T-helper 17 cell (primary cell): ENCODE measurements around the gene VWC2L. TPM values are rescaled to one million over a fixed set of nuclear protein-coding genes. Genes with fewer than 3 reads are reported as not detected.

ENCODE experiments used
- ATAC-seq: fragments of 150-1000 bp; cut with Tn5 transposase; 2 replicates; pipeline ENCODE4 v1.10.0; 2021; ENCODE audit warnings: mild to moderate bottlenecking, moderate library complexity
- DNase-seq, 3 donors: peaks; one replicate each; pipeline versions ENCODE4 v3.0.0 to v3.0.0-alpha.2; 2020 to 2021
- H3K9me3 ChIP-seq: one replicate; pipeline ENCODE4 v1.7.0; 2013; ENCODE audit warnings: low read length, mild to moderate bottlenecking; ENCODE audit not compliant: control insufficient read depth, poor library complexity, severe bottlenecking
- H3K27ac Mint-ChIP-seq: one replicate; pipeline ENCODE4 v1.8.0; 2022; ENCODE audit warnings: mild to moderate bottlenecking, moderate library complexity, mixed read lengths
- H3K27me3 Mint-ChIP-seq: one replicate; pipeline ENCODE4 v1.8.0; 2022; ENCODE audit warnings: mixed read lengths
- H3K36me3 Mint-ChIP-seq: one replicate; pipeline ENCODE4 v1.8.0; 2022; ENCODE audit warnings: low read depth, mixed read lengths
- H3K4me1 Mint-ChIP-seq: one replicate; pipeline ENCODE4 v1.8.0; 2022; ENCODE audit warnings: mild to moderate bottlenecking, mixed read lengths
- H3K4me3 Mint-ChIP-seq: one replicate; pipeline ENCODE4 v1.8.0; 2022; ENCODE audit warnings: mild to moderate bottlenecking, moderate library complexity, mixed read lengths
- total RNA-seq, 4 donors: library from RNA in 2 of 4; stranded (reverse) in 2 of 4; gene quantifications; one replicate each; pipeline ENCODE4 v1.2.3 and lab custom pipeline; 2022 to 2026

The VWC2L gene
- total RNA-seq, 2 donors from 2014 or later: not detected

- no peaks in the 10 kb centered on the region for H3K9me3 ChIP-seq
- no peaks in the 10 kb centered on the region for H3K36me3 Mint-ChIP-seq
- H3K4me3 Mint-ChIP-seq: no peak overlapping the region
- peaks cover 4% of the 10 kb centered on the region for H3K27me3 Mint-ChIP-seq
- no peak for ATAC-seq
- H3K27ac Mint-ChIP-seq: no peak overlapping the region
- H3K4me1 Mint-ChIP-seq: no peaks in the 10 kb centered on the region
- no peak for DNase-seq
Observed at GRCh38 chr2:214560618-214561190, 149.8 kb downstream of the VWC2L start.

DNA sequence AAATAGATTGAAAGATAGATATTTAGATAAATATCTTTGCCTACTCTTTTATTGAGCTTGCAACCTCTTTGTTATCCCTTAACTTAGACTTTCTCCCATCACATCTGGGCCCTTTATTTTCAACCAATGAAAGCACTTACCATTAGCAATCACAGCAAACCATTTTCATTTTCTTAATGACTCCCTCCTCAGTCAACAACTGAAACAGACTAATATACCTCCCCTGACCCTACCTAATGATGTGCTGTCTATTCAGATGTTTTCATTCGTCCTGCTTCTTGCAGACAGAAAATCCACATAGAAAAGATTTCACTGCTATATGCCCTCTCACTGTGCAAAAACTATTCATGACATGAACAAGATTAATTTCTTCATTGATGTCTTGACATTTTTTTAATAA, 154.4 kb downstream of the VWC2L start:
- no peak overlapping the region for H3K27ac Mint-ChIP-seq
- ATAC-seq: no peak
- H3K4me3 Mint-ChIP-seq: no peak overlapping the region
- H3K4me1 Mint-ChIP-seq: no peaks in the 10 kb centered on the region
- no peaks in the 10 kb centered on the region for H3K36me3 Mint-ChIP-seq
- peaks cover 6% of the 10 kb centered on the region for H3K27me3 Mint-ChIP-seq
- DNase-seq: no peak
- H3K9me3 ChIP-seq: no peaks in the 10 kb centered on the region

GRCh38 chr2:214566457-214566856, 155.6 kb downstream of the VWC2L start:
- no peaks in the 10 kb centered on the region for H3K4me1 Mint-ChIP-seq
- no peak overlapping the region for H3K4me3 Mint-ChIP-seq
- peaks cover 6% of the 10 kb centered on the region for H3K27me3 Mint-ChIP-seq
- DNase-seq (no peak), ATAC-seq (no peak)
- no peaks in the 10 kb centered on the region for H3K36me3 Mint-ChIP-seq
- H3K9me3 ChIP-seq: no peaks in the 10 kb centered on the region
- H3K27ac Mint-ChIP-seq: no peak overlapping the region

DNA sequence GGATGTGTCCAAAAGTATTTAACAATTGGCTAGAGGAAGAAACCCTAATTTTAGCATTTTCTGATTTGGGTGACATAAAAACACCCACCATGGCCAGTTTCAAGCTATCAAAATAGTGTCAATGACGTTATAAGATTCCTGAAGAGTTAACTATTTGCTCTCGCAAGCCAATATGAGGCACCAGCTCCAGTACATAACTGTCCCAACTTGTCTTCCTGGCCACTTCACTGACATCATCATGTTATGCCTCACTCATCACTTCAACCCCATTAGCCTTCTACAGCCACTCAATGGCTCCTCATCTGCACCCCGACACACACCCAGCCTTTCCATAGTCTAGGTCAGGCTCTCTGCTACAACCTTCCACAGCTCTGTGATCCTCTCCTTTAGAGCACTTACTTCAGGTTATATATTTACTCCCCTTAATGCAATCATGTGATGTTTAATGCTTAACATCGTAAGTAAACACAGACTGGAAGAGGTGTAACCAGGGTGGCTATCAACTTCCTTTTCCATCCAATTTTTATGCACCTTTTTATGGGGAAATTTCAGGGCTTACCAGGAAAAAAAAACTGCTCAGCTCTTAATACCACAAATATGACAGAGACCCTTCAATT, 158.7 kb downstream of the VWC2L start:
- H3K36me3 Mint-ChIP-seq: peaks cover under 1% of the 10 kb centered on the region
- H3K4me1 Mint-ChIP-seq: no peaks in the 10 kb centered on the region
- ATAC-seq (no peak), DNase-seq (no peak)
- peaks cover 15% of the 10 kb centered on the region for H3K27me3 Mint-ChIP-seq
- H3K27ac Mint-ChIP-seq: no peak overlapping the region
- H3K9me3 ChIP-seq: no peaks in the 10 kb centered on the region
- no peak overlapping the region for H3K4me3 Mint-ChIP-seq

- H3K9me3 ChIP-seq: no peaks in the 10 kb centered on the region
- DNase-seq (no peak), ATAC-seq (no peak)
- Mint-ChIP-seq H3K27ac (no peak overlapping the region), H3K27me3 (peaks cover 17% of the 10 kb centered on the region), H3K4me3 (no peak overlapping the region), H3K4me1 (peaks cover 6% of the 10 kb centered on the region), H3K36me3 (peaks cover 2% of the 10 kb centered on the region)
Observed at GRCh38 chr2:214574084-214574781, 163.4 kb downstream of the VWC2L start.

DNA sequence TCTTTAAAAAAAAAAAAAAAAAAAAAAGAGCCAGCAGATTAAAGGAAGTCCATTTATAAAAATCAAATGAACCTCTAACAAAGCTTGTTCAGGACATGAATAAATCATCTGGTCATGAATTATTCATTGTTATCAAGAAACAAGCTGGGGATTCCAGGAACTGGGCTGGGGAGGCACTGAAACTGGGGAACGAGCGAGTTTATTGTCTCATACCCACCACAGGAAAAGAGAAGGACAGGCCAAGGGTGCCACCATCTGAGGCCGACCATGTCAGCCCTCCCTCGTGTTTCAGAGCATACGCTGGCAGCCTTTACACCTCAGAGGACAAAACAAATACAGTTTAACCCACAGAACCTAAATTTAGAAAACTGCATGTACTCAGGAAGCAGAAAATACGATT, 164.2 kb downstream of the VWC2L start:
- Mint-ChIP-seq H3K27me3 (peaks cover 17% of the 10 kb centered on the region), H3K4me3 (no peak overlapping the region), H3K27ac (no peak overlapping the region), H3K4me1 (peaks cover 6% of the 10 kb centered on the region), H3K36me3 (peaks cover 2% of the 10 kb centered on the region)
- ATAC-seq (no peak), DNase-seq (no peak)
- no peaks in the 10 kb centered on the region for H3K9me3 ChIP-seq

- H3K36me3 Mint-ChIP-seq: peaks cover 2% of the 10 kb centered on the region
- ATAC-seq: no peak
- no peak overlapping the region for H3K27ac Mint-ChIP-seq
- no peak overlapping the region for H3K4me3 Mint-ChIP-seq
- peaks cover 6% of the 10 kb centered on the region for H3K4me1 Mint-ChIP-seq
- H3K9me3 ChIP-seq: no peaks in the 10 kb centered on the region
- DNase-seq: no peak
- peaks cover 17% of the 10 kb centered on the region for H3K27me3 Mint-ChIP-seq
Observed at GRCh38 chr2:214575465-214575864, 164.6 kb downstream of the VWC2L start.

GRCh38 chr2:214577769-214578168, 166.9 kb downstream of the VWC2L start:
- ATAC-seq (no peak), DNase-seq (no peak)
- H3K9me3 ChIP-seq: no peaks in the 10 kb centered on the region
- H3K4me1 Mint-ChIP-seq: peaks cover 6% of the 10 kb centered on the region
- peaks cover 2% of the 10 kb centered on the region for H3K36me3 Mint-ChIP-seq
- no peak overlapping the region for H3K4me3 Mint-ChIP-seq
- H3K27me3 Mint-ChIP-seq: peaks cover 14% of the 10 kb centered on the region
- no peak overlapping the region for H3K27ac Mint-ChIP-seq

GRCh38 chr2:214578442-214578841, 167.6 kb downstream of the VWC2L start:
- peaks cover 21% of the 10 kb centered on the region for H3K27me3 Mint-ChIP-seq

GRCh38 chr2:214579035-214579434, 168.2 kb downstream of the VWC2L start:
- DNase-seq: no peak
- H3K9me3 ChIP-seq: no peaks in the 10 kb centered on the region
- Mint-ChIP-seq H3K4me3 (no peak overlapping the region), H3K4me1 (peaks cover 6% of the 10 kb centered on the region), H3K27ac (no peak overlapping the region), H3K27me3 (peaks cover 17% of the 10 kb centered on the region), H3K36me3 (peaks cover 2% of the 10 kb centered on the region)
- no peak for ATAC-seq

More at GRCh38 chr2:214578442-214578841, 167.6 kb downstream of the VWC2L start:
- DNase-seq (no peak), ATAC-seq (no peak)
- Mint-ChIP-seq H3K36me3 (peaks cover 2% of the 10 kb centered on the region), H3K4me1 (peaks cover 6% of the 10 kb centered on the region), H3K27ac (no peak overlapping the region), H3K4me3 (no peak overlapping the region)
- H3K9me3 ChIP-seq: no peaks in the 10 kb centered on the region

DNA sequence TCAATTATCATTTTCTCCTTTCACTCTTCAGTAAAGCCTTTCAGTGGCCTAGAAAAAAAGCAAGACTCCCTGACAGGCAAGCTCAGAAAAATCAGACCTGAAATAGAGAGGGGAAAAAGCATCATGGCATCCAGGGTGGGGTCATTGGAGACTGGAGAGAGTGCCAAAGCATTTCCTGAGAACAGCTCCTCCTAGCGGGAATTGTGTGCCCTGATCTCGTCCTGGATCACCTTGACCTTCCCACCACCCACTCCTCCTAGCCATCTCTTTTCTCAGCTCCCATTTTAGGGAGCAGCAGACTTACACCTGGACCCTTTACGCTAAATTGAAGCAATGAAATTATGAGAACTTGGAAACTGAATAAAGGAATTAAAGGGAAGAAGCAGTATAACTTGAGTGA, 176.6 kb downstream of the VWC2L start:
- DNase-seq: no peak
- no peak overlapping the region for H3K27ac Mint-ChIP-seq
- ATAC-seq: no peak
- H3K4me1 Mint-ChIP-seq: no peaks in the 10 kb centered on the region
- H3K9me3 ChIP-seq: peaks cover 3% of the 10 kb centered on the region
- H3K27me3 Mint-ChIP-seq: peaks cover 12% of the 10 kb centered on the region
- no peaks in the 10 kb centered on the region for H3K36me3 Mint-ChIP-seq
- no peak overlapping the region for H3K4me3 Mint-ChIP-seq

DNA sequence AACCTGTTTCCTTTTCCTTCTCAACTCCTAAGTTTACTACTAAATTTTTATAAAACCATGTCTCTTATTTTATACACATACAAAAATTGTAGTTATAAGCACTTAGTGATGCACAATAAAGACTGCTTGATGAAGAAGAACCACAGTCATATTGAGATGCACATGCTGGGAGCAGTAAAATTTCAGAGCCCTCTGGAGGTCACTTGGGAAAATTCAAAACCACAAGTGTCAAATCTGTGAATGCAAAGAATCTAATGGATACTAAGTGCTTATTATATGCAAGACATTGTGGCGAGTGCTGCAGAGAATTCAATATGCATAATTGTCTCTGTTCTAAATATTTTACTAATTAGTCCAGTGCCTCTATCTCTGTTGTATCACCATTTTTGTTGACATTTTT, 180.5 kb downstream of the VWC2L start:
- DNase-seq (no peak), ATAC-seq (no peak)
- Mint-ChIP-seq H3K27ac (no peak overlapping the region), H3K27me3 (peaks cover 4% of the 10 kb centered on the region), H3K4me3 (no peak overlapping the region), H3K36me3 (no peaks in the 10 kb centered on the region), H3K4me1 (no peaks in the 10 kb centered on the region)
- peaks cover 3% of the 10 kb centered on the region for H3K9me3 ChIP-seq

- Mint-ChIP-seq H3K4me3 (no peak overlapping the region), H3K36me3 (no peaks in the 10 kb centered on the region), H3K27me3 (peaks cover 4% of the 10 kb centered on the region), H3K27ac (no peak overlapping the region), H3K4me1 (no peaks in the 10 kb centered on the region)
- DNase-seq (no peak), ATAC-seq (no peak)
- H3K9me3 ChIP-seq: peaks cover 3% of the 10 kb centered on the region
Observed at GRCh38 chr2:214592011-214592410, 181.2 kb downstream of the VWC2L start.

DNA sequence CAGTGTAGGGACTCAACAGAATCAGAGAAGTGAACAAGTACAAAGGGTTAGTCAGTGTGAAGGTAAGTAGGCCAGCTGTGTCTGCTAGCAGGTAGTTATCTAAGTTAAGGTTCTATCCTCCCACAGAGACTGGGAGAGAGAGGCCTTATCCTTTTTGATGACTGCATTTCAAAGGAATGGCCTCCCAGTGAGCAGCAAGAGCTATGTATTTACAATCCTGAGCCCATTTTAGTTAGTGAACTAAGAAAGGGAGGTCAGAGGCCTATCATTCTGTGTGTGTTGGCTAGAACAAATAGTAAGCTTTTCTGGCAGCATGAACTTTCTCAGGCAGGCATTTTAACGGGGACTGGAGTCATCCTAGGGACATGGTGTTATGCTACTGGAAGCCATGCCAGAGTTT, 182.9 kb downstream of the VWC2L start:
- H3K4me1 Mint-ChIP-seq: no peaks in the 10 kb centered on the region
- ATAC-seq (no peak), DNase-seq (no peak)
- no peaks in the 10 kb centered on the region for H3K36me3 Mint-ChIP-seq
- peaks cover 4% of the 10 kb centered on the region for H3K27me3 Mint-ChIP-seq
- H3K9me3 ChIP-seq: peaks cover 3% of the 10 kb centered on the region
- no peak overlapping the region for H3K4me3 Mint-ChIP-seq
- H3K27ac Mint-ChIP-seq: no peak overlapping the region
